ENCODE results near the gene SLCO2A1. TPM values are rescaled to one million over a fixed set of nuclear protein-coding genes. Genes with fewer than 3 reads are reported as not detected.

SLCO2A1 gene
- total RNA-seq, 1 donor from 2014 or later = 59.2 TPM

- intact Hi-C loops (cut with DNase I) = loop anchor here (1.0 to 10.0 kb wide), 3 partner anchors 110 to 285 kb away; partner anchors contain the start of gene TOPBP1
- DNase-seq (ENCODE audit: low spot score) = no peak
Measured at GRCh38 chr3:133927540-133928066, 102.1 kb downstream of the SLCO2A1 start.

DNA sequence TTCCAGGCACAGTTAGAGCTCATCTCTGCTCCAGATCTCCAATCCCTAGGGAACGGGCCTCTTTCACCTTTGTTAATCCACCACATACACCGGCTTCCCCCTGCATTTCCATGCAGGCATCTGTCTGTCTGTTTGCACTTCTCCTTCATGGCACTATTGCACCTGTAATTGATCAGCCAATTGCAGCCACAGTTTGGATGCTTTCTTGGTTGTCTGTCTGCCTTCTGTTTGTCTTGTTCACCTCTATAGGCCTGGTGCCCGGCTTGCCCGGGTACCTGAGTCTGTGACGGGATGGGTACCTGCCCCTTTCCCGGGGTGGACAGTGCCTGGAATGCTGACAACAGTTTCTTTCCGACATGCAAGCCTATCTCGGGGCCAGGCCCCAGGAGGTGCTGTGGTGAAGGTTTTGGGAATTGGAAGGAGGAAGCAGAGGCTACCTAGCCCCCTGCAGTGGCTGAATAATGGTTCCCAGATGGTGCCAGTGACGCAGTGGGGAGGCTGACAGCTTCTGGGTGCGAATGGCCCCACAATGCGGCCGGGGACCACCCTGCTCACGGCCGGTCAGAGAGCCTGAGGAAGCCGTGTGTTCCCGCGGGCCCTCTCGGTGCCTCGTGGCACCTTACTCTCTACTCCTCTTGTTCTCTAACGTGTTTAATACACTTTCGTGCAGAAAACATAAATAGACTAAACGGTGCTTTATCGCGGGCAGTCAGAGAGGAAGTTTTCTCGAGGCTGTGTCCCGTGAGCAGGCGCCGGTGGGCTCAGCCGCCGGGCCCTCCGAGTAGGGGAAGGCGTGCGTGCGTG, 102.8 kb downstream of the SLCO2A1 start:
- DNase-seq (ENCODE audit: low spot score) = no peak
- intact Hi-C loops (cut with DNase I) = loop anchor here (1.0 to 10.0 kb wide), 3 partner anchors 110 to 285 kb away; partner anchors contain the start of gene TOPBP1

- DNase-seq (ENCODE audit: low spot score) = no peak
- intact Hi-C loops (cut with DNase I) = loop anchor here (5.0 to 10.0 kb wide), 2 partner anchors 261 to 286 kb away; partner anchors contain the start of gene TOPBP1
Measured at GRCh38 chr3:133925960-133926735, 103.6 kb downstream of the SLCO2A1 start.

DNA sequence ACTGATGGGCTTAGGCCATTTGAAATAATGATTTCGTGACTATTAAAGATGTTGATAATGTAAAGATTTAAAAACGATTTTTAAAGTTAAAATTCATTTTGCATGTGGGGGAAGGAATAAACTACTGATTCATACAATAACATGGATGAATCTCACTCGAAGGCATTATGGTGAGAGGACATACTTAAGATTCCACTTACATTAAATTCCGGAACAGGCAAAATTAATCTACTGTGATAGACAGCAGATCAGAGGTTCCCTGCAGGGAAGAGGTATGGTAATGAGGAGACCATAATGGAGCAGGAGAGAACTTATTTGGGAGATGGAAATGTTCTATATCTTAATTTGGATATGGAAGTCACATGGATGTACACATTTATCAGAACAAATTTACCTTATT, 105.7 kb downstream of the SLCO2A1 start:
- no peak for DNase-seq (ENCODE audit: low spot score)
- intact Hi-C loops (cut with DNase I) = loop anchor here (10.0 kb wide), 1 partner anchor 259 kb away; the partner anchor contains the start of gene TOPBP1

- DNase-seq (ENCODE audit: low spot score) = no peak
- intact Hi-C loops (cut with DNase I) = loop anchor here (10.0 kb wide), 1 partner anchor 257 kb away; the partner anchor contains the start of gene TOPBP1
Measured at GRCh38 chr3:133921592-133921991, 108.1 kb downstream of the SLCO2A1 start.

- intact Hi-C loops (cut with DNase I) = no loop called here
Measured at GRCh38 chr3:133917144-133917543, 112.6 kb downstream of the SLCO2A1 start.

GRCh38 chr3:133915685-133916658, 113.8 kb downstream of the SLCO2A1 start:
- DNase-seq (ENCODE audit: low spot score) = no peak
- intact Hi-C loops (cut with DNase I) = no loop called here

More at GRCh38 chr3:133917144-133917543, 112.6 kb downstream of the SLCO2A1 start:
- DNase-seq (ENCODE audit: low spot score) = no peak

GRCh38 chr3:133914839-133915600, 114.7 kb downstream of the SLCO2A1 start:
- DNase-seq (ENCODE audit: low spot score) = no peak
- intact Hi-C loops (cut with DNase I) = no loop called here

DNA sequence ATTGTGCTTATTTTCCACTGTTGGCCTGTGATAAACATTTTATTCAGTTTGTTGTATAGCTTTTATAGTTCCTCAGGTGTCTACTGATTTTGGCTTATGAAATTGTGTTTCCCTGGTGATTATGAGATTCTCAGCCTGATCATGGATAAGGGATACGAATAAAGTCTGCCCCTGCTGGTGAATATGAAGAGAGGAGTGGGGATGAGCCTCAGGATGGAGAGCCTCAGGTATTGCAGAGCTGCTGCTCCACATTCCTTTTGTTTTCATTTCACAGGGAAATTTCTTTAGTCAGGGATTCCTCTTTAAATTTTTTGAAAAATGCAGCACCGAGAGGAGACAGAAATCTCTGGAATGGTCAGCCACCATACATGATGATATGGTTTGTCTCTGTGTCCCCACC, 119.3 kb downstream of the SLCO2A1 start:
- no peak for DNase-seq (ENCODE audit: low spot score)
- intact Hi-C loops (cut with DNase I) = no loop called here

DNA sequence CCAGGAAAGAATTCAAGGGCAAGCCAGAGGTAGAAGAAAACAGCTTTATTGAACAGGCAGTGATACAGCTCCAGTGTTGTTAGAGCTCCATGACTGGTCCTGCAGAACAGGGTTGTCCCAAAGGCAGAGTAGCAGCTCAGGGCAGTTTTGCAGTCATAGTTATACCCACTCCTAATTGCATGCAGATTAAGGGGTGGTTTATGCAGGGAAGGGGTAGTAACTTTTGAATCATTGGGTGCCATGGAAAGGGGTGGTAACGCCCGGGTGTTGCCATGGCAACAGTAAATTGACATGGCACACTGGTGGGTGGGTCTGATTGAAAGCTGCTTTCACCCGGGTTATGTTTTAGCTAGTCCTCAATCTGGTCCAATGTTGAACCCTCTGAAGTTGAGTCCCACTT, 124.3 kb downstream of the SLCO2A1 start:
- no peak for DNase-seq (ENCODE audit: low spot score)

DNA sequence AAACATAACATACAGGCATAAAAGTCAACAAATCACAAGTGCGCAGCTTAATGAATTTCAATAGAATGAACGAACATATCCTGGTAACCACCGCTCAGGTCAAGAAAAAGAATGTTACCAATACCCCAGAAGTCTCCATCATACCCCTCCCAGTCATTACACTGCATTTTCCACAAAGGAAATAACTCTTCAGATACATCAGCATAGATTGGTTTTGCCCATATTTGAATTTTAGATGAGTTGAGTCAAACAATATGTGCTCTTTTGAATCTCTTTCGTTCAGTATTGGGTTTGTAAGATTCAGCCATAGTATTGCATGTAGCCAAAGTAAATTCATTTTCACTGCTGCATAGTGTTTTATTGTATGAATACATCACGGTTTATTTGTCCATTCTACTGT, 127.9 kb downstream of the SLCO2A1 start:
- intact Hi-C loops (cut with DNase I) = no loop called here
- DNase-seq (ENCODE audit: low spot score) = no peak

More for the DNA sequence above, 124.3 kb downstream of the SLCO2A1 start:
- intact Hi-C loops (cut with DNase I) = no loop called here

DNA sequence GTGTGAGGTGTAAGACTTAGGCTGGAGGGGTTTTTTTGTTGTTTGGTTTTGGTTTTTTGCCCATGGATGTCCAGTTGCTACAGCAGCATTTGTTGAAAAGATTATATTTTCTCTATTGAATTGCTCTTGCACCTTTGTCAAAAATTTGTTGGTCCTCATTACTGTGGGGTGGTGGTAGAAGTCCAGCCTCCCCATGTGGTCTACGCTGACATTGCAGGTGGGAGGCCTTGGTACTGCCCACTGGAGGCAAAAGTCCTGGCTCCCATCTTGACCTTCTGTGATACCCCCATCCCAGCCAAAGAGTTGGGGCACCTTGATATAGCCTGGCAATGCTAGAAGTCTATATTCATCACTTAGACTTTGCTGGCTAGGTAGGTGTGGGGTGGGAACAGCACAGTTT, 128.6 kb downstream of the SLCO2A1 start:
- intact Hi-C loops (cut with DNase I) = no loop called here
- no peak for DNase-seq (ENCODE audit: low spot score)

DNA sequence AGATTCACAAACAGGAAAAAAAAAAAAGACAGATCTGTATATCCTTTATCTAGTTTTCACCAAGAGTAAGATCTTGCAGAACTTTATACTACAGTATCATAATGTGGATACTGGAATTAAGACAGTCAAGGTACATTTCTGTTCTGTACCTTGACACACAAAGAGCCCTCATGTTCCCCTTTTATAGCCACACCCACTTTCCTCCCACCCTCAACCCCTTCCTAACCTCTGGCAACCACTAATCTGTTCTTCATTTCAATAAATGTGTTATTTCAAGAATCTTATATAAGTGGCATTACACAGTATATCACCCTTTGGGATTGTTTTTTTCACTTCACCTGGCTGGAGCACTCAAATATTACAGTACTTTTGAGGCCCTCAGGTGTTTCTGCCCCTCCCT, 130.4 kb downstream of the SLCO2A1 start:
- intact Hi-C loops (cut with DNase I) = loop anchor here (10.0 kb wide), 1 partner anchor 235 kb away; the partner anchor contains the start of gene TOPBP1
- no peak for DNase-seq (ENCODE audit: low spot score)

GRCh38 chr3:133897547-133897946, 132.2 kb downstream of the SLCO2A1 start:
- no peak for DNase-seq (ENCODE audit: low spot score)
- intact Hi-C loops (cut with DNase I) = loop anchor here (10.0 kb wide), 1 partner anchor 233 kb away; the partner anchor contains the start of gene TOPBP1

DNA sequence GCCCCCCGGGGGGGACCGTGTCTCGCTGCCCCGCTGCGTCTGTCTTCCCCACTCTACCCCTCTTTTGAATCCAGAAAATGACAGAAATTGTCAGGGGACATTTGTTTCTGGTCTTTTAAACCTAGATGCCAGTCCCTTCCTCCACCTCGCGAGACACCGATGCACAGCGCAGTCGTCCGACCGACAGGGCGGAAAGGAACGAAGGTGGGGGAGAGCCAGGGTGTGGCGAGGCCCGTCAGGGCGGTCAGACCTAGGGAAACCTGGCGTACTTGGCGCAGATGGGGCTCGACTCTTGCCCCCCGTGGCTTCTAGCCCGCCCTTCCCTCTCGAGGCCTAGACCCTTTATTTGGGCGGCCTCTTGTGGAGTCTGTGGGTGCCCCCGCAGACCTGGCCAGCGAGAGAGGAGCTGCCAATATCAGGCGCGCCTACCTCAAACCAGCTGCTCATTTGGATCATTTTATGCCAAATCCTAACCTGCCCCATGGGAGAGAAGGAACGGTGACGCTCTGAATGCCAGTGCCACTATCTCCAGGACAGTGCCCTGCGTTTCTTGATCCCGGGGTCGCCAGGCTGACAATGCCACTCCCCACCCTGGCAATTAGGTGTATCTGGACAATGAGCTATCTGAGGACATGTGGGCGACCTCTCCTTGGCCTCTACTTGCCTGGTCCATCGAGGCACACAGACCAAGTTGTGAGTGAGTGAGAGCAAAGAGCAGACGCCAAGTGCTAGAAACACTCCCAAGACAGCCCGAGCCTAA, 133.5 kb downstream of the SLCO2A1 start:
- peak; percentile 72 for DNase-seq (ENCODE audit: low spot score)
- intact Hi-C loops (cut with DNase I) = loop anchor here (10.0 kb wide), 1 partner anchor 231 kb away; the partner anchor contains the start of gene TOPBP1

GRCh38 chr3:133895208-133896001, 134.3 kb downstream of the SLCO2A1 start, which contains the start of gene RAB6B:
Gene RAB6B (minus strand): TSS chr3:133895882. CDS start chr3:133895466, 416 bp downstream.
- intact Hi-C loops (cut with DNase I) = loop anchor here (2.0 to 10.0 kb wide), 2 partner anchors 67 to 231 kb away; partner anchors contain the start of gene TOPBP1
- peak; percentile 72 for DNase-seq (ENCODE audit: low spot score)

Data from cardiac septum (tissue), 1 donor.